ENCODE measurements around the gene NRROS.

- peak in 2 of 3 donors; percentile 64 to 70 for TF ChIP-seq POLR2A (IDR thresholded peaks at IDR 0.05)
- peak in 5 of 7 experiments; percentile 12 to 40 (median 21) for TF ChIP-seq CTCF (IDR thresholded peaks at IDR 0.05)
Measured at GRCh38 chr3:196632046-196632751, 7.3 kb upstream of the NRROS start.

Measured in body of pancreas (tissue), 4 donors.